Raji (cell line): ENCODE measurements around the gene KLC1.
A peak's percentile ranks its signal among the peaks of the same experiment; 100 is the strongest.

Experiments used
- POLR2A ChIP-seq: IDR thresholded peaks from 2 replicates; pipeline ENCODE4 v1.6.1; 2011; ENCODE audit warnings: low read depth, low read length, control low read depth; ENCODE audit not compliant: insufficient read depth

Gene KLC1

DNA sequence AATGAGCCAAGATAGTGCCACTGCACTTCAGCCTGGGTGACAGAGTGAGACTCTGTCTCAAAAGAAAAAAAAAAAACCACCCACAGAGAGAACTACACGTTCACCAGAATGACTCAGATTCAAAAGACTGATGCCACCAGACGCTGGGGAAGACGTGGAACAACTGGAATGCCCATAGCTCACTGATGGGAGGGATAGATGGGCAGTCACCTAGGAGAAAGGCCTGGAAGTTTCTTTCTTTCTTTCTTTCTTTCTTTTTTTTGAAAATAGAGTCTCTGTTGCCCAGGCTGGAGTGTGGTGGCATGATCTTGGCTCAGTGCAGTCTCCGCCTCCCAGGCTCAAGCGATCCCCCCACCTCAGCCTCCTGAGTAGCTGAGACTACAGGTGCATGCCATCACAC, 10.0 kb upstream of the KLC1 start:
- no peak for TF ChIP-seq POLR2A

DNA sequence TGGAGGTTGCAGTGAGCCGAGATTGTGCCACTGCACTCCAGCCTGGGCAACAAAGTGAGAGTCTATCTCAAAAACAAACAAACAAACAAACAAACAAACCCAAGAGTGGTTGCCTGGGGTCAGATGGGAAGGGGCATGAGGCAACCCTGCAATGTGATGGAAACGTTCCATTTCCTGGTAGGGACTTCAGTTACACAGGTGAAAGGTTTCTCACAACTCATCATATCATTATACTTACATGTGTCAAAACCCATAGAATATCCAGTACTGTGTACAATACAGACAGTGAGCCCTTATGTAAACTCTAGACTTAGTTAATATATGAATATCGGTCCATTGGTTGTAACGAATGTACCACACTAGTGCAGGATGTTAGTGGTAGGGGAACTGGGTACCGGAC, 7.2 kb upstream of the KLC1 start:
- TF ChIP-seq POLR2A, result no peak

DNA sequence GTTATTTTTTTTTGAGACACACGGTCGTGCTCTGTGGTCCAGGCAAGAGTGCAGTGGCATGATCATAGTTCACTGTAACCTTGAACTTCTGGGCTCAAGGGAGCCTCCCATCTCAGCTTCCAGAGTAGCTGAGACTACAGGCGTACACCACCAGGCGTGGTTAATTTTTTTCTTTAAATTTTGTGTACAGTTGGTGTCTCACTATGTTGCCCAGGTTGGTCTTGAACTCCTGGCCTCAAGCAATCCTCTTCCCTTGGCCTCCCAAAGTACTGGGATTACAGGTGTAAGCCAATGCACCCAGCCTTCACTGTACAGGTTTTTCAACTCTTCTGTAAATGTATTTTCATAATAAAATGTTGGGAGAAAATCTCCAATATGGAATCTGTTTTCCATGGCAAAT, 5.7 kb upstream of the KLC1 start:
- no peak for TF ChIP-seq POLR2A

DNA sequence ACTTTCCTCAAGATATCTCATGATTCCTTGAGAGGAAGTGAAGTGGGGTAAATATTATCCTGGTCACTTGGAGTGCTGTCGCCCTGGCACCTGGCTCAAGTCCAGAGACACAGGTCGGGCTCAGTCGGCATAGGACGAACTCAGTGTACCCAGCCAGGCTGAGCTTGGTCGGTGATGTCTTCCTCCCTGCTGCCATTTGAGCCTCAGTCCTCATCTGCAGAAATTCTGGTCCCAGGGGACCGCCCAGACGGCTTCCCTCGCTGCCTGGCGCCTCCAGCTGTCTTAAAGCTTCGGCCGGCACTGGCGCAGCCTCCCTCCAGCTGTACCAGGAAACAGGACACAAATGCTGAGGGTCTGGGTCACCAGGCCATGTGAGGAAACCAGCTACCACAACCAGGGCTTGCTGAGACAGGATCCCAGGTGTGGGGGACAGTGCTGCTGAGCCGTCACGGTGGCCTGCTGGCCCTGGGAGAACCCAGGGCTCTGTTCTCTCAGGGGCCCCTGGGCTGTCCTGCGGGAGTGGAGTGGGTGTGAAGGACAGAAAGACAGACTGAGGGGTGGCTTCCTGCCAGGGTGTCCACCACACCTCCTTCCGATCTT, 5.0 kb upstream of the KLC1 start:
- TF ChIP-seq POLR2A, result no peak

DNA sequence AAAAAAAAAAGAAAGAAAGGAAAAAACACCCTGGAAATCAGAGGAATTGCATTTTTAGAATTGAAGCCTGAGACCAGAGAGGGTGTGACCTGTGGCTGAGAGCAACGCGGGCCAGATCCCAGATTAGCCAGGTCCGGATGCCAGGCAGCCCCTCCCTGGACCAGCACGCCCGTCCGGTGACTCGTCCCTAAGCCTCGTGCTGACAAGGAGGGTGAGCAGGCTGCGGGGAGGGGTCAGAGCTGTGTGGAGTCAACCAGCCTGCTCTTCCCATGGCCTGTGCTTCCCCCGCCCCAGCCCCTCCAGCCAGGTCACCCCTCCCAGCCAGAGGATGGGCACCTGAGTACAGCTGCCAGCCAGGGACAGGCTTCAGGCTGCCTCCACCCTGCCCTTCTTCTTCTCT, 4.2 kb upstream of the KLC1 start:
- no peak for TF ChIP-seq POLR2A

GRCh38 chr14:103625356-103626095, 3.5 kb upstream of the KLC1 start:
- 0 out of 2 replicates have a peak, but pooled peaks have one; percentile 20 for TF ChIP-seq POLR2A

GRCh38 chr14:103626146-103626850, 2.7 kb upstream of the KLC1 start:
- no peak for TF ChIP-seq POLR2A

- TF ChIP-seq POLR2A, result 0 out of 2 replicates have a peak, but pooled peaks have one; percentile 11
Measured at GRCh38 chr14:103627073-103628025, 1.7 kb upstream of the KLC1 start.

DNA sequence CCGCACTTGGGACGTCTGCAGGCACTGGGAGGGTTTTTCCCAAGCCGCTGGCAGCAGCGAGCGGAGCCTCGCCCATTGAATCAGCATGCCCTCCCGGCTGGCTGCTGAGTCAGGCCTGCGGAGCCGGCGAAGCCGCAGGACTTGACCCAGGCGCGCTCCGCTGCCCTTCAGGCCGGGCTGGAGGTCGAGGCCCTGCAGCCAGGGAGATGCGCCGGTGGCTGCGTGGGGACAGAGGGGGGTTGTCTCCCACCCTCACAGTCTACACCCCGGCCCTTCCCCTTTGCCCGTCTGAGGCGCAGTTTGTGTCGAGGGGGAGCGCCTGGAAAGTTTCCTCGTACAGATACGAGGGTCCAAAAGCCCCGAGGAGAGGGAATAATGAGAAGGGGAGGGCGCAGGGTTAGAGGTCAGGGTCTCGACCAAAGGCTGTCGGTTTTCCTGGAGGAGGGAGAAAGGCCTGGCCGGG, 759 bp upstream of the KLC1 start:
- TF ChIP-seq POLR2A, result no peak

- TF ChIP-seq POLR2A, result no peak
Measured at GRCh38 chr14:103629503-103630121, 601 bp downstream of the KLC1 start.

DNA sequence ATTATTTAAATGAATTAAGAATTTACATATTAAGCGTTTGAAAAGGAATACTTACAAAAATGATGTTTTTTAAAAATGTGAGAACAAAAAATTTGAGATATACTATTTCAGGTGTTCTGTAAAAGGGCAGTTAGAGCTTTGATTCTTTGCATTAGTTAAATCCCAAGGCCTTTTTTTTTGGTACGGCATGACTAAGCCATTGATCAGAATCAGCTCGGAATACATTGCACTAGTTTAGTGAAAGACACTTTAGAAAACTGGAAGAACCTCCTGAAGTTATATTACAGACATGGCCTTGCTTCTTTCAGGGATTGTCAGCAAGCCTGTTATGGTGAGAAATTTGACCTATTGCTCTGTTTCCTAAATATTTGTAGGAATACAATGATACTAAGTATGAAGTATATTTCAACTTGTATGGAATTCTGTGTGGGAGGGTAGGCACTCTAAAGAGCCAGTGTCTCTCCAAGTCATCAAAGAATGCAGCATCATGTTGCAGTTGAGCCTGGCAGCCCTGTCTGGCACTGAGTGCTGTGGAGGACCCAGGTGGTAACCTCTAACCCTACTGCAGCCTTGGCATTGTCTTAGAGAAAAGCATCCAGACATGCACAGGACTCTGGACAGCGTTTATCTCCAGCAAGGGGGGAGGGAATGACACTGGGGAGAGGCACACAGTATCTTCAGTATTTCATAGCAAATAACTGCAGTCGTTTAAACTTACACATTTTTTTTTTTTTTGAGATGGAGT, 1.5 kb downstream of the KLC1 start:
- TF ChIP-seq POLR2A, result no peak

GRCh38 chr14:103633391-103633790, 4.4 kb downstream of the KLC1 start:
- TF ChIP-seq POLR2A, result no peak

DNA sequence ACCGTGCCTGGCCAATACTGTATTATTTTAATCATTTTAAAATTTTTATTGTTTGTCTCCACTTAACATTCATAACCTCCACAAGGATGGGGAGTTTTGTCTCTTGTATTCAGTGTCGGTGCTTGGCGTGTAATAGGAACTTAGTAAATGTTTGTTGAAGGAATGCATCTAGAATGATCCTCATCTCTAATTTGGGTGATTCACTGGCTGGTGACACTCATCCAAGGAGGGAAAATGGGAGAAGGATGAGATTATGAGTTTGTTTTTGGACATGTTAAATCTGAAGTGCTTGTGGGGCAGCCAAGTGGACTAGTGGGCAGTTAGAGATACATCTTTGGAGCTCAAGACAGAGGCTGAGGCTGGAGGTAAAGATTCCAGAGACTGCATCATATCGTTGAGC, 5.1 kb downstream of the KLC1 start:
- no peak for TF ChIP-seq POLR2A

GRCh38 chr14:103638594-103638993, 9.6 kb downstream of the KLC1 start:
- no peak for TF ChIP-seq POLR2A
